GM23248 (cell line): ENCODE data around the gene HMGN4.

ENCODE experiments used
- EZH2 ChIP-seq: fragments of 200-600 bp; sonication (generic); IDR thresholded peaks from 2 replicates; pipeline ENCODE4 v1.6.1; 2018; ENCODE audit warnings: antibody characterized with exemption, mild to moderate bottlenecking; ENCODE audit not compliant: insufficient read depth, poor library complexity, severe bottlenecking
- EZH2phosphoT487 ChIP-seq: fragments of 200-600 bp; sonication (generic); IDR thresholded peaks from 2 replicates; pipeline ENCODE4 v1.6.1; 2018; ENCODE audit warnings: antibody characterized with exemption, moderate library complexity, mild to moderate bottlenecking, low read depth; ENCODE audit not compliant: insufficient read depth

DNA sequence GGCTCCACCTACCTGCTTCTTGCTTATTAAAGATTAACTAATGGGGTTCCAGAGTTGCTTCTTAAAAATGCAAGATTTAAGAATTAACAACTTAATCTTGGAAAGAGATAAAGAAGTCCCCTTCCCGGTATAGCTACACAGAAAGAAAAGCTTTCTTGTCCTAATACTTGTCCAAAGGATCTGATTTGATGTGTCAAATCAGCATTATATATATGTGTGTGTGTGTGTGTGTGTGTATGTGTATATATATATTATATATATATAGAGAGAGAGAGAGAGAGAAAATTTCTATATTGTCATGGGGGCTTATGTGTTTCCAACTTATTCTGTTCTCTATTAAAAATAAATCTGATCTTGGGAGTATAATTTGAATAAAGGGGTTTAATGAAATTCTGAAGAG is 4.6 kb upstream of the HMGN4 start:
- TF ChIP-seq EZH2phosphoT487 = no peak
- TF ChIP-seq EZH2 = no peak
